ENCODE measurements around the gene UNC5A.
A peak's percentile ranks its signal among the peaks of the same experiment; 100 is the strongest.

Gene UNC5A

GRCh38 chr5:176818391-176819098, 8.2 kb downstream of the UNC5A start:
- H3K4ac ChIP-seq (ENCODE audit: low read depth, low read length), result no peak overlapping the region
- no peak overlapping the region for H4K5ac ChIP-seq (ENCODE audit: low read length)
- no peaks in the 10 kb centered on the region for H3K4me1 ChIP-seq (ENCODE audit: control insufficient read depth, low read depth, low read length)
- H3K27me3 ChIP-seq (ENCODE audit: insufficient read depth, low read length, poor library complexity), result peaks cover 2% of the 10 kb centered on the region
- no CpG with 5 or more reads among the region's 12 CpGs for WGBS (ENCODE audit: extremely low coverage, insufficient coverage, low lambda C conversion rate)
- no peak overlapping the region for H2BK5ac ChIP-seq (ENCODE audit: low read length)
- no peak overlapping the region for H2BK120ac ChIP-seq (ENCODE audit: low read depth, low read length)
- H3K36me3 ChIP-seq (ENCODE audit: control insufficient read depth, insufficient read depth, low read length), result no peaks in the 10 kb centered on the region
- H3K23ac ChIP-seq (ENCODE audit: low read length), result no peak overlapping the region
- no peak overlapping the region for H3K18ac ChIP-seq (ENCODE audit: low read length)
- H3K79me2 ChIP-seq (ENCODE audit: control insufficient read depth, insufficient read depth, low read length), result no peaks in the 10 kb centered on the region
- H3K4me2 ChIP-seq (ENCODE audit: low read length), result peak overlapping the region; percentile 62
- no peak overlapping the region for H4K8ac ChIP-seq (ENCODE audit: low read depth, low read length)
- DNase-seq, result no peak
- H3K4me3 ChIP-seq (ENCODE audit: low read length), result no peak overlapping the region
- H2AK5ac ChIP-seq (ENCODE audit: low read length), result no peak overlapping the region
- peak overlapping the region; percentile 30 for H3K56ac ChIP-seq (ENCODE audit: low read length)
- no peaks in the 10 kb centered on the region for H3K79me1 ChIP-seq (ENCODE audit: low read length)
- H2BK15ac ChIP-seq (replicated peaks; ENCODE audit: low read depth), result no peak overlapping the region
- H3K9ac ChIP-seq (ENCODE audit: low read length), result no peak overlapping the region
- no peak overlapping the region for H3K27ac ChIP-seq (ENCODE audit: low read depth, low read length)

GRCh38 chr5:176819476-176819875, 9.1 kb downstream of the UNC5A start:
- Histone ChIP-seq H3K4me2 (ENCODE audit: low read length) (no peak overlapping the region), H4K8ac (ENCODE audit: low read depth, low read length) (no peak overlapping the region), H3K18ac (ENCODE audit: low read length) (no peak overlapping the region), H3K4me1 (ENCODE audit: control insufficient read depth, low read depth, low read length) (no peaks in the 10 kb centered on the region), H3K23ac (ENCODE audit: low read length) (no peak overlapping the region), H3K56ac (ENCODE audit: low read length) (no peak overlapping the region), H3K79me1 (ENCODE audit: low read length) (no peaks in the 10 kb centered on the region), H3K9ac (ENCODE audit: low read length) (no peak overlapping the region), H3K4me3 (ENCODE audit: low read length) (no peak overlapping the region), H3K79me2 (ENCODE audit: control insufficient read depth, insufficient read depth, low read length) (no peaks in the 10 kb centered on the region), H4K5ac (ENCODE audit: low read length) (no peak overlapping the region), H3K4ac (ENCODE audit: low read depth, low read length) (no peak overlapping the region), H2AK5ac (ENCODE audit: low read length) (no peak overlapping the region), H3K36me3 (ENCODE audit: control insufficient read depth, insufficient read depth, low read length) (no peaks in the 10 kb centered on the region), H2BK5ac (ENCODE audit: low read length) (no peak overlapping the region), H3K27ac (ENCODE audit: low read depth, low read length) (no peak overlapping the region), H2BK120ac (ENCODE audit: low read depth, low read length) (no peak overlapping the region), H2BK15ac (replicated peaks; ENCODE audit: low read depth) (no peak overlapping the region), H3K27me3 (ENCODE audit: insufficient read depth, low read length, poor library complexity) (peaks cover 2% of the 10 kb centered on the region)
- DNase-seq, result peak; percentile 22
- WGBS (ENCODE audit: extremely low coverage, insufficient coverage, low lambda C conversion rate), result no CpG with 5 or more reads among the region's 5 CpGs

- no peak overlapping the region for H2AK5ac ChIP-seq (ENCODE audit: low read length)
- no peak overlapping the region for H3K18ac ChIP-seq (ENCODE audit: low read length)
- no peak overlapping the region for H3K56ac ChIP-seq (ENCODE audit: low read length)
- no peaks in the 10 kb centered on the region for H3K79me2 ChIP-seq (ENCODE audit: control insufficient read depth, insufficient read depth, low read length)
- no peak overlapping the region for H2BK5ac ChIP-seq (ENCODE audit: low read length)
- no CpG with 5 or more reads among the region's 7 CpGs for WGBS (ENCODE audit: extremely low coverage, insufficient coverage, low lambda C conversion rate)
- H2BK120ac ChIP-seq (ENCODE audit: low read depth, low read length), result no peak overlapping the region
- DNase-seq, result no peak
- no peaks in the 10 kb centered on the region for H3K79me1 ChIP-seq (ENCODE audit: low read length)
- peaks cover 2% of the 10 kb centered on the region for H3K27me3 ChIP-seq (ENCODE audit: insufficient read depth, low read length, poor library complexity)
- H3K4me2 ChIP-seq (ENCODE audit: low read length), result no peak overlapping the region
- H3K23ac ChIP-seq (ENCODE audit: low read length), result no peak overlapping the region
- no peaks in the 10 kb centered on the region for H3K36me3 ChIP-seq (ENCODE audit: control insufficient read depth, insufficient read depth, low read length)
- no peak overlapping the region for H3K4ac ChIP-seq (ENCODE audit: low read depth, low read length)
- H3K9ac ChIP-seq (ENCODE audit: low read length), result no peak overlapping the region
- H3K4me3 ChIP-seq (ENCODE audit: low read length), result no peak overlapping the region
- no peak overlapping the region for H3K27ac ChIP-seq (ENCODE audit: low read depth, low read length)
- H2BK15ac ChIP-seq (replicated peaks; ENCODE audit: low read depth), result no peak overlapping the region
- H4K5ac ChIP-seq (ENCODE audit: low read length), result no peak overlapping the region
- no peaks in the 10 kb centered on the region for H3K4me1 ChIP-seq (ENCODE audit: control insufficient read depth, low read depth, low read length)
- no peak overlapping the region for H4K8ac ChIP-seq (ENCODE audit: low read depth, low read length)
Measured at GRCh38 chr5:176820937-176821336, 10.6 kb downstream of the UNC5A start.

- DNase-seq, result no peak
- Histone ChIP-seq H2BK120ac (ENCODE audit: low read depth, low read length) (no peak overlapping the region), H2BK15ac (replicated peaks; ENCODE audit: low read depth) (no peak overlapping the region), H3K9ac (ENCODE audit: low read length) (no peak overlapping the region), H3K23ac (ENCODE audit: low read length) (no peak overlapping the region), H3K4me1 (ENCODE audit: control insufficient read depth, low read depth, low read length) (no peaks in the 10 kb centered on the region), H3K79me2 (ENCODE audit: control insufficient read depth, insufficient read depth, low read length) (no peaks in the 10 kb centered on the region), H3K18ac (ENCODE audit: low read length) (no peak overlapping the region), H4K5ac (ENCODE audit: low read length) (no peak overlapping the region), H3K56ac (ENCODE audit: low read length) (no peak overlapping the region), H2AK5ac (ENCODE audit: low read length) (no peak overlapping the region), H3K27ac (ENCODE audit: low read depth, low read length) (no peak overlapping the region), H3K4me3 (ENCODE audit: low read length) (no peak overlapping the region), H3K36me3 (ENCODE audit: control insufficient read depth, insufficient read depth, low read length) (no peaks in the 10 kb centered on the region), H4K8ac (ENCODE audit: low read depth, low read length) (no peak overlapping the region), H3K4me2 (ENCODE audit: low read length) (no peak overlapping the region), H2BK5ac (ENCODE audit: low read length) (no peak overlapping the region), H3K4ac (ENCODE audit: low read depth, low read length) (no peak overlapping the region), H3K79me1 (ENCODE audit: low read length) (no peaks in the 10 kb centered on the region), H3K27me3 (ENCODE audit: insufficient read depth, low read length, poor library complexity) (peaks cover 2% of the 10 kb centered on the region)
- WGBS (ENCODE audit: extremely low coverage, insufficient coverage, low lambda C conversion rate), result no CpG with 5 or more reads among the region's 6 CpGs
Measured at GRCh38 chr5:176821441-176821840, 11.1 kb downstream of the UNC5A start.

- H3K27me3 ChIP-seq (ENCODE audit: insufficient read depth, low read length, poor library complexity), result no peaks in the 10 kb centered on the region
- WGBS (ENCODE audit: extremely low coverage, insufficient coverage, low lambda C conversion rate), result no CpG with 5 or more reads among the region's 13 CpGs
Measured at GRCh38 chr5:176822041-176822792, 11.9 kb downstream of the UNC5A start.

More at GRCh38 chr5:176822041-176822792, 11.9 kb downstream of the UNC5A start:
- Histone ChIP-seq H3K27ac (ENCODE audit: low read depth, low read length) (no peak overlapping the region), H2BK120ac (ENCODE audit: low read depth, low read length) (no peak overlapping the region), H3K4me2 (ENCODE audit: low read length) (no peak overlapping the region), H3K4ac (ENCODE audit: low read depth, low read length) (no peak overlapping the region), H3K79me1 (ENCODE audit: low read length) (no peaks in the 10 kb centered on the region), H3K9ac (ENCODE audit: low read length) (no peak overlapping the region), H3K18ac (ENCODE audit: low read length) (no peak overlapping the region), H4K8ac (ENCODE audit: low read depth, low read length) (no peak overlapping the region), H3K36me3 (ENCODE audit: control insufficient read depth, insufficient read depth, low read length) (no peaks in the 10 kb centered on the region), H3K4me3 (ENCODE audit: low read length) (no peak overlapping the region), H4K5ac (ENCODE audit: low read length) (no peak overlapping the region), H2BK15ac (replicated peaks; ENCODE audit: low read depth) (no peak overlapping the region), H3K79me2 (ENCODE audit: control insufficient read depth, insufficient read depth, low read length) (no peaks in the 10 kb centered on the region), H2AK5ac (ENCODE audit: low read length) (no peak overlapping the region), H3K4me1 (ENCODE audit: control insufficient read depth, low read depth, low read length) (no peaks in the 10 kb centered on the region), H3K23ac (ENCODE audit: low read length) (no peak overlapping the region), H2BK5ac (ENCODE audit: low read length) (no peak overlapping the region), H3K56ac (ENCODE audit: low read length) (no peak overlapping the region)
- peak; percentile 78 for DNase-seq
